ENCODE data around the gene HBQ1.
A peak's percentile ranks its signal among the peaks of the same experiment; 100 is the strongest.

The HBQ1 gene

DNA sequence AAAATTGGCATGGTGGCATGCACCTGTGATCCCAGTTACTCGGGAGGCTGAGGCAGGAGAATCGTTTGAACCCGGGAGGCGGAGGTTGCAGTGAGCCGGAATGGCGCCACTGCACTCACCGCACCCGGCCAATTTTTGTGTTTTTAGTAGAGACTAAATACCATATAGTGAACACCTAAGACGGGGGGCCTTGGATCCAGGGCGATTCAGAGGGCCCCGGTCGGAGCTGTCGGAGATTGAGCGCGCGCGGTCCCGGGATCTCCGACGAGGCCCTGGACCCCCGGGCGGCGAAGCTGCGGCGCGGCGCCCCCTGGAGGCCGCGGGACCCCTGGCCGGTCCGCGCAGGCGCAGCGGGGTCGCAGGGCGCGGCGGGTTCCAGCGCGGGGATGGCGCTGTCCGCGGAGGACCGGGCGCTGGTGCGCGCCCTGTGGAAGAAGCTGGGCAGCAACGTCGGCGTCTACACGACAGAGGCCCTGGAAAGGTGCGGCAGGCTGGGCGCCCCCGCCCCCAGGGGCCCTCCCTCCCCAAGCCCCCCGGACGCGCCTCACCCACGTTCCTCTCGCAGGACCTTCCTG, at the start of gene HBQ1:
HBQ1 (plus strand) TSS at position 359 of the 575 bp plus-strand sequence; CDS start at position 387, 28 bp downstream.
- H3K27me3 ChIP-seq (ENCODE audit: control insufficient read depth, insufficient read depth, low read length): peaks cover 56% of the 10 kb centered on the region
- H3K9me3 ChIP-seq (ENCODE audit: control insufficient read depth, insufficient read depth, low read depth, low read length): no peaks in the 10 kb centered on the region
- H3K9ac ChIP-seq (ENCODE audit: low read length): peak within 1 kb of the TSS; percentile 54
- H3K4me3 ChIP-seq (ENCODE audit: low read depth, low read length): peak within 1 kb of the TSS; percentile 66
- H3K36me3 ChIP-seq (ENCODE audit: control insufficient read depth, insufficient read depth, low read length): peaks cover 8% of the 10 kb centered on the region
- no peak within 1 kb of the TSS for H3K27ac ChIP-seq (ENCODE audit: low read depth, low read length)
- peaks cover 7% of the 10 kb centered on the region; the same call in 1 of the 2 replicates for H3K4me1 ChIP-seq (ENCODE audit: control insufficient read depth, insufficient read depth, low read length)

DNA sequence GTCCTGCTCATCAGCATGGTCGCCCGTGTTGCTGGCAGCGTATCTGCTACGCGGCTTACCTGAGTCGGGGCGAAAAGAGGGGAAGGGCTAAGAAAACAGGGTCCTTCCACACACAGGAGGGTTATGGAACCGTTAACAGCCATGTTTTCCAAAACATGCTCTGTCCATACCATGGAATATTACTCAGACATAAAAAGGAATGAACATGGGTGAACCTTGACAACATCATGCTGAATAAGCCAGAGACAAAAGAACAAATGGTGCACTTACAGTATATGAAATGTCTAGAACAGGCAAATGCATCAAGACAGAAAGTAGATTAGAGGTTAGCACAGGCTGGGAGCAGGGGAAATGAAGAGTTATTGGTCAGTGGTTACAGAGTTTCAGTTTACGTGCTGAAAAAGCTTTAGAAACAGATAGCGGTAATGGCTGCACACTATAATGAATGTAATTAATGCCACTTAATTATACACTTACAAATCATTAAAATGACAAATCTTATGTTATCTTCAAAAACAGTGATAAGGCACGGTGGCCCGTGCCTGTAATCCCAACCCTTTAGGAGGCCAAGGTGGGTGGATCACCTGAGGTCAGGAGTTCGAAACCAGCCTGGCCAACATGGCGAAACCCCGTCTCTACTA, 49.6 kb upstream of the HBQ1 start:
- Histone ChIP-seq H3K36me3 (ENCODE audit: control insufficient read depth, insufficient read depth, low read length) (no peaks in the 10 kb centered on the region), H3K4me1 (ENCODE audit: control insufficient read depth, insufficient read depth, low read length) (no peaks in the 10 kb centered on the region), H3K27me3 (ENCODE audit: control insufficient read depth, insufficient read depth, low read length) (no peaks in the 10 kb centered on the region), H3K9ac (ENCODE audit: low read length) (no peak overlapping the region), H3K4me3 (ENCODE audit: low read depth, low read length) (no peak overlapping the region), H3K27ac (ENCODE audit: low read depth, low read length) (no peak overlapping the region), H3K9me3 (ENCODE audit: control insufficient read depth, insufficient read depth, low read depth, low read length) (no peaks in the 10 kb centered on the region)

DNA sequence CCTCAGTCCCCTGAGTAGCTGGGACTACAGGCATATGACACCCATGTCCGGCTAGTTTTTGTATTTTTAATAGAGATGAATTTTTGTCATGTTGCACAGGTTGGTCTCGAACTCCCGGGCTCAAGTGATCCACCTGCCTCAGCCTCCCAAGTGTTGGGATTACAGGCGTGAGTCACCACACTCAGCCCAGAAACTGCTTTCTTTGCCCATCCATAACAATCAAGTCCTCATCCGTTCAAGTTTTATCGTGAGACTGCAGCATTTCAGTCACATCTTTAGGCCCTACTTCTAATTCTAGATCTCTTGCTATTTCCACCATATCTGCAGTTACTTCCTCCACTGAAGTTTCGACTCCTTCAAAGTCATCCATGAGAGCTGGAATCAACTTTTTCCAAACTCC, 48.1 kb upstream of the HBQ1 start:
- Histone ChIP-seq H3K4me3 (ENCODE audit: low read depth, low read length) (no peak overlapping the region), H3K36me3 (ENCODE audit: control insufficient read depth, insufficient read depth, low read length) (no peaks in the 10 kb centered on the region), H3K27me3 (ENCODE audit: control insufficient read depth, insufficient read depth, low read length) (no peaks in the 10 kb centered on the region), H3K27ac (ENCODE audit: low read depth, low read length) (no peak overlapping the region), H3K4me1 (ENCODE audit: control insufficient read depth, insufficient read depth, low read length) (no peaks in the 10 kb centered on the region), H3K9ac (ENCODE audit: low read length) (no peak overlapping the region), H3K9me3 (ENCODE audit: control insufficient read depth, insufficient read depth, low read depth, low read length) (no peaks in the 10 kb centered on the region)

DNA sequence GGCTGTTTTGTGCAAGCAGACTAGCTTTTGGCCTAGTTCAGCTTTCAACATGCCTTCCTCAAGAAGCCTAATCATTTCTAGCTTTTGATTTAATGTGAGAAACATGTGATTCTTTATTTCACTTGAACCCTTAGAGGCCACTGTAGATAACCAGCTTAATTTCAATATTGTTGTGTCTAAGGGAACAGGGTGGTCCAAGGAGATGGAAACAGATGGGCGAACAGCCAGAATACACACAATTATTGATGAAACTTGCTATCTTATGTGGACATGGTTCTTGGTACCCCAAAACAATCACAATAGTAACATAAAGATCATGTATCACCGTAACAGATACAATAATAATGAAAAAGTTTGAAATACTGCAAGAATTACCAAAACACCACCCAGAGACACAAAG, 46.5 kb upstream of the HBQ1 start:
- Histone ChIP-seq H3K27ac (ENCODE audit: low read depth, low read length) (no peak overlapping the region), H3K27me3 (ENCODE audit: control insufficient read depth, insufficient read depth, low read length) (no peaks in the 10 kb centered on the region), H3K9ac (ENCODE audit: low read length) (no peak overlapping the region), H3K4me3 (ENCODE audit: low read depth, low read length) (no peak overlapping the region), H3K4me1 (ENCODE audit: control insufficient read depth, insufficient read depth, low read length) (no peaks in the 10 kb centered on the region), H3K36me3 (ENCODE audit: control insufficient read depth, insufficient read depth, low read length) (no peaks in the 10 kb centered on the region), H3K9me3 (ENCODE audit: control insufficient read depth, insufficient read depth, low read depth, low read length) (no peaks in the 10 kb centered on the region)

DNA sequence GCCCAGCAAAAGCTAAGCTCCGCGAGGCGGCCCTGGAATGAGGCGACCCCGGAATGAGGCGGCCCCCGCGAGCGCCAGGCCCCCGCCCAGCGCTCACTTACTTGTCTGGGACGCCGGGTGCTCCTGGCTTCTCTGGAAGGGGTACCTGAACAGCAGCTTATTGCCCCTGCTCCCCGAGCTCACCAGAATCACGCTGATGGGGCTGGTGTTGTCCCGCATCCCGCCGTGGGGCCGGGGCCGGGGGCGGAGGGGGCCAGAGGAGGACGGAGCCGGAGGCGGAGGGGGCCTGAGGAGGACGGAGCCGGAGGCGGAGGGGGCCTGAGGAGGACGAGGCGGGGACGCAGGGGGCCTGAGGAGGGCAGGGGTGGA, 42.2 kb upstream of the HBQ1 start:
- Histone ChIP-seq H3K4me1 (ENCODE audit: control insufficient read depth, insufficient read depth, low read length) (no peaks in the 10 kb centered on the region), H3K4me3 (ENCODE audit: low read depth, low read length) (peak overlapping the region; percentile 71), H3K36me3 (ENCODE audit: control insufficient read depth, insufficient read depth, low read length) (no peaks in the 10 kb centered on the region), H3K27me3 (ENCODE audit: control insufficient read depth, insufficient read depth, low read length) (no peaks in the 10 kb centered on the region), H3K9me3 (ENCODE audit: control insufficient read depth, insufficient read depth, low read depth, low read length) (no peaks in the 10 kb centered on the region), H3K27ac (ENCODE audit: low read depth, low read length) (peak overlapping the region; percentile 82; the same call in 1 of the 2 replicates), H3K9ac (ENCODE audit: low read length) (peak overlapping the region; percentile 69)

DNA sequence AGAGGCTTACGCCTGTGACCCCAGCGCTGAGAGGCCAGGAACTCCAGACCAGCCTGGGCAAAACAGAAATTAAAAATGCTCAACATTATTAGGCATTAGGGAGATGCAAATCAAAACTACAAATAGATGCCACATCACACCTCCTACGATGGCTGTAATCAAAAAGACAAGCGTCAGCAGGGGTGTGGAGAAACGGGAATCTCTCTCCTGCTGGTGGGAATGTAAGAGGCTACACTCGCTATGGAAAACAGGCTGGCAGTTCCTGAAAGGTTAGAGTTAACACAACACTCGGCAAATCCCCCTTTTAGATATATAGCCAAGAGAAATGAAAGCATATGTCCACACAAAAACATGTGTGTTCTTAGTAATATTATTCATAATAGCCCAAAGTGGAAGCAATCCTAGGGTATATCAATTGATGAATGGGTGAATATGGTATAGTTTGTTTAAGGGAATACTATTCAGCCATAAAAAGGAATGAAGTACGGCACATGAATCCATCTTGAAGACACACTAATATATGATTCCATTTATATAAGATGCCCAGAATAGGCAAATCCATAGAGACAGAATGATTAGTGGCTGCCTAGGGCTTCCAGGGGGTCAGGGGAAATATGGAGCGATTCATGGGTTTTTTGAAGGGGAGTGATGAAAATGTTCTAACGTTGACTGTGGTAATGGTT, 39.9 kb upstream of the HBQ1 start:
- Histone ChIP-seq H3K4me1 (ENCODE audit: control insufficient read depth, insufficient read depth, low read length) (no peaks in the 10 kb centered on the region), H3K36me3 (ENCODE audit: control insufficient read depth, insufficient read depth, low read length) (no peaks in the 10 kb centered on the region), H3K9me3 (ENCODE audit: control insufficient read depth, insufficient read depth, low read depth, low read length) (no peaks in the 10 kb centered on the region), H3K27ac (ENCODE audit: low read depth, low read length) (no peak overlapping the region), H3K27me3 (ENCODE audit: control insufficient read depth, insufficient read depth, low read length) (no peaks in the 10 kb centered on the region), H3K4me3 (ENCODE audit: low read depth, low read length) (no peak overlapping the region), H3K9ac (ENCODE audit: low read length) (no peak overlapping the region)

DNA sequence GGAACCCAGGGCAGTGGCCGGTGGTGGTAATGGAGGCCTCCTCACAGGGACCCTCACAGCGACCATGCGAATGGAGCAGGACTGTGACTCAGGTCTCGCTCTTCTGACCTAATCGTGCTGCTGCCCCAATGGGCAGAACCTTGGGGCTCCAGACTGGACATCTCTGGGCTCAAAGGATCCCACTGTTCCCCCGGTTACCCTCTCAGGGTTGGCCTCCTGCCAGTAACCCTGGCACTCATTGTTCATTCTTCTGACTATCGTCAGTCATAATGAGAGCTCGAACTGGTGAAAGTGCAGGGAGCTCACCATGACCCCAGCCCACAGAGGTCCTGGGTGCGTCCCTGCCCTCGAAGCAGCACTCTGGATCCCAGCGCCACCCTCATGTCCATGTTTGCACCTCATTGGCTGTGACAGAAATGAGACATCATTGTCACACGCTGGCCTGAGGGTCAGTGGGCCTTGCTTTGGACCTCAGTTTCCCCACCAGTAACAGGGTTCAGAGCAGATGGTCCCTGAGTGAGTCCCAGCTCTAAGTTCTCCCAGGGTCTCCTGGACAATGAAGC, 37.8 kb upstream of the HBQ1 start:
- Histone ChIP-seq H3K4me1 (ENCODE audit: control insufficient read depth, insufficient read depth, low read length) (no peaks in the 10 kb centered on the region), H3K4me3 (ENCODE audit: low read depth, low read length) (no peak overlapping the region), H3K27me3 (ENCODE audit: control insufficient read depth, insufficient read depth, low read length) (no peaks in the 10 kb centered on the region), H3K9me3 (ENCODE audit: control insufficient read depth, insufficient read depth, low read depth, low read length) (no peaks in the 10 kb centered on the region), H3K27ac (ENCODE audit: low read depth, low read length) (no peak overlapping the region), H3K36me3 (ENCODE audit: control insufficient read depth, insufficient read depth, low read length) (no peaks in the 10 kb centered on the region), H3K9ac (ENCODE audit: low read length) (no peak overlapping the region)

DNA sequence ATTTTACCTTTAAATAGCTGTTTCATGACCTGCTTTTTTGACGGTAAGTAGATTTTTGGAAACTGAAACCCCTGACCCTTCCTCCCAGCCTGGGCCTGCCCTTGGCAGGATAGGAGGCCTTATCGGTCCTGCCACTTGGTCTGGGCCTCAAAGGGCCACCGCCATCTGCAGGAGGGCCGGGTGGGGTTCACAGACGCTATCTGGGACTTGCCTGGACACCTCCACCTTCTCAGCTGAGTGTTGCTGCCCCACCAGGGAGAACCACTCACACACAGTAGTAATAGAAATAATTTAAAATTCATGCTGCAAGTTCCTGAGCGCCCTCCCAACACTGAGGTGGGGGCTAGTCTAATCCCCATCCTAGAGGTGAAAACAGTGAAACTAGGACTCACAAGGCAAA, 37.2 kb upstream of the HBQ1 start:
- Histone ChIP-seq H3K4me3 (ENCODE audit: low read depth, low read length) (no peak overlapping the region), H3K27me3 (ENCODE audit: control insufficient read depth, insufficient read depth, low read length) (no peaks in the 10 kb centered on the region), H3K9ac (ENCODE audit: low read length) (no peak overlapping the region), H3K9me3 (ENCODE audit: control insufficient read depth, insufficient read depth, low read depth, low read length) (no peaks in the 10 kb centered on the region), H3K27ac (ENCODE audit: low read depth, low read length) (no peak overlapping the region), H3K36me3 (ENCODE audit: control insufficient read depth, insufficient read depth, low read length) (no peaks in the 10 kb centered on the region), H3K4me1 (ENCODE audit: control insufficient read depth, insufficient read depth, low read length) (no peaks in the 10 kb centered on the region)

DNA sequence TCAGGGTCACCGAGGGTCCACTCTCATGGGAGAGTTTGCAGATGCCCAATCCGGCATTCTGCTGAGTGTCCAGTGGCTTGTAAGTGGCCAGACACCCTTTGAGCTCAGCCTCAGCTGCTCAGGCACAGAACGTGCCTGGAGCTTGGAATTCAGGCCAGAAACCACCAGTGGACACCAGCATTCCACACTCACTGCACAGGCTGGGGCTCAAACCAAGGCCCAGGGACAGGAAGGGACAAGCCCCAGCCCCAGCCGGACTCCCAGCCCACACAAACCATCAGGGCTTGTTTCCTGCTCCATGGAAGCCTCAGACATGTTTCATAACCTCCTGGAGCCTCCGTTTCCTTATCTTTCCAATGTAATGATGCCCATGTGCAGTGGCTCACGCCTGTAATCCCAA, 36.8 kb upstream of the HBQ1 start:
- H3K9ac ChIP-seq (ENCODE audit: low read length): no peak overlapping the region
- H3K27ac ChIP-seq (ENCODE audit: low read depth, low read length): no peak overlapping the region
- H3K27me3 ChIP-seq (ENCODE audit: control insufficient read depth, insufficient read depth, low read length): peaks cover 2% of the 10 kb centered on the region; the same call in 1 of the 2 replicates
- H3K4me1 ChIP-seq (ENCODE audit: control insufficient read depth, insufficient read depth, low read length): no peaks in the 10 kb centered on the region
- H3K4me3 ChIP-seq (ENCODE audit: low read depth, low read length): no peak overlapping the region
- H3K9me3 ChIP-seq (ENCODE audit: control insufficient read depth, insufficient read depth, low read depth, low read length): no peaks in the 10 kb centered on the region
- no peaks in the 10 kb centered on the region for H3K36me3 ChIP-seq (ENCODE audit: control insufficient read depth, insufficient read depth, low read length)

DNA sequence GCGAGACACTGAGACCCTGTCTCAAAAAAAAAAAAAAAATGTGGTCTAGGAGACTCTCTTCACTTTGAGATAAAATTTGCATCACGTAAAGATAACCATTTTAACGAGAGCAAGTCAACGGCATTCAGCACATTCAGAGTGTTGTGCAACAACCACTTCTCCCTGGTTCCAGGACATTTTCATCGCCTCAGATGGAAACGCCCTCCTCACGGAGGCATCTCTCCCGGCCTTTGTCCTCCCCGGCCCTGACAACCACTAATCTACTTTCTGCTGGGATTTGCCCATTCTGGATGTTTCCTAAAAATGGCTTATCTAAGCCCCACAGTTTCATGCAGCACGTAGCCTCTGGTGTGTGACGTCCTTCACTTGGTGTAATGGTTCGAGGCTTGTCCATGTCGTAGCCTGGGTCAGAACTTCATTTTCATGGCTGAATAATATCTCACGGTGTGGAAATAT, 35.4 kb upstream of the HBQ1 start:
- Histone ChIP-seq H3K9me3 (ENCODE audit: control insufficient read depth, insufficient read depth, low read depth, low read length) (no peaks in the 10 kb centered on the region), H3K27ac (ENCODE audit: low read depth, low read length) (no peak overlapping the region), H3K27me3 (ENCODE audit: control insufficient read depth, insufficient read depth, low read length) (peaks cover 10% of the 10 kb centered on the region), H3K4me3 (ENCODE audit: low read depth, low read length) (no peak overlapping the region), H3K4me1 (ENCODE audit: control insufficient read depth, insufficient read depth, low read length) (no peaks in the 10 kb centered on the region), H3K9ac (ENCODE audit: low read length) (no peak overlapping the region), H3K36me3 (ENCODE audit: control insufficient read depth, insufficient read depth, low read length) (no peaks in the 10 kb centered on the region)

DNA sequence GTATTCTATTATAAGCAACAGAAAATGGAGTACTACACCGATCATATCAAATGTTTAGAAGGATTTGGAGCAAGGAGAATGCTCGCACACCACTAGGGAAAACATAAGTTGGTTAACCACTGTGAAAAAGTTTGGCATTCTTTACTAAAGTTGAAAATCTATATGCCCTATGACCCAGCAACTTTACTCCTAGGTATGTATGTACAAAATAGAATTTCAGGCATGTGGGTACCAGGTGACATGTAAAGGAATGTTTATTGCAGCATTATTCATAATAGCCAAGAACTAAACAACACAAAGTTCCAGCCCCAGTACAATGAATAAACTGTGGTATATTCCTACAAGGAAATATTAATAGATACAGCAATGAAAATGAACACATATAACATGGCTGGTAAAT, 33.6 kb upstream of the HBQ1 start:
- Histone ChIP-seq H3K36me3 (ENCODE audit: control insufficient read depth, insufficient read depth, low read length) (no peaks in the 10 kb centered on the region), H3K4me3 (ENCODE audit: low read depth, low read length) (no peak overlapping the region), H3K27me3 (ENCODE audit: control insufficient read depth, insufficient read depth, low read length) (peaks cover 19% of the 10 kb centered on the region), H3K27ac (ENCODE audit: low read depth, low read length) (no peak overlapping the region), H3K4me1 (ENCODE audit: control insufficient read depth, insufficient read depth, low read length) (no peaks in the 10 kb centered on the region), H3K9me3 (ENCODE audit: control insufficient read depth, insufficient read depth, low read depth, low read length) (no peaks in the 10 kb centered on the region), H3K9ac (ENCODE audit: low read length) (no peak overlapping the region)
